ENCODE data around the gene TEX13B. TPM values are rescaled to one million over a fixed set of nuclear protein-coding genes. Genes with fewer than 3 reads are reported as not detected.

TEX13B gene
- total RNA-seq, 1 experiment from 2014 or later: 0.42 TPM

DNA sequence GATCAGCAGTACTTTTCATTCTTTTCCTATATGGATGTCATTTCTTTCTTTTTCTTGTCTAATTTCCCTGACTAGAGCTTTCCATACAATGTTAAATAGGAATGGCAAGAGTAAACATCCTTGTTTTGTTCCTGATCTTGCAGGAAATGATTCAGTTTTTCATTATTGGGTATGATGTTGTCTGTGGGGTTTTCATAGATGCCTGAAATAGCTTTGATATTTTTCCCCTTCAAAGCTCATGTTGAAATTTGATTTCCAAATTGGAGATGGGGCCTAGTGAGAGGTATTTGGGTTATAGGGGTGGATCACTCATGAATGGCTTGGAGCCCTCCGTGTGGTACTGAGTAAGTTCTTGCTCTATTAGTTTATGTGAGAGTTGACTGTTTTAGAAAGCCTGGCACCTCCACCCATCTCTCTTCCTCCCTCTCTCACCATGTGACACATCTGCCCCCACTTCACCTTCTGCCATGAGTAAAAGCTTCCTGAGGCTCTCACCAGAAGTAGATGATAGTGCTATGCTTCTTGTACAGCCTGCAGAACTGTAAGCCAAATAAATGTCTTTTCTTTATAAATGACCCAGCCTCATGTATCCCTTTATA, 40.4 kb upstream of the TEX13B start:
- peaks cover 0 to 20% of the 10 kb centered on the region in 2 experiments; a peak in 1 of 5 replicates for H3K9me3 Mint-ChIP-seq
- TF ChIP-seq, protein P1, sequence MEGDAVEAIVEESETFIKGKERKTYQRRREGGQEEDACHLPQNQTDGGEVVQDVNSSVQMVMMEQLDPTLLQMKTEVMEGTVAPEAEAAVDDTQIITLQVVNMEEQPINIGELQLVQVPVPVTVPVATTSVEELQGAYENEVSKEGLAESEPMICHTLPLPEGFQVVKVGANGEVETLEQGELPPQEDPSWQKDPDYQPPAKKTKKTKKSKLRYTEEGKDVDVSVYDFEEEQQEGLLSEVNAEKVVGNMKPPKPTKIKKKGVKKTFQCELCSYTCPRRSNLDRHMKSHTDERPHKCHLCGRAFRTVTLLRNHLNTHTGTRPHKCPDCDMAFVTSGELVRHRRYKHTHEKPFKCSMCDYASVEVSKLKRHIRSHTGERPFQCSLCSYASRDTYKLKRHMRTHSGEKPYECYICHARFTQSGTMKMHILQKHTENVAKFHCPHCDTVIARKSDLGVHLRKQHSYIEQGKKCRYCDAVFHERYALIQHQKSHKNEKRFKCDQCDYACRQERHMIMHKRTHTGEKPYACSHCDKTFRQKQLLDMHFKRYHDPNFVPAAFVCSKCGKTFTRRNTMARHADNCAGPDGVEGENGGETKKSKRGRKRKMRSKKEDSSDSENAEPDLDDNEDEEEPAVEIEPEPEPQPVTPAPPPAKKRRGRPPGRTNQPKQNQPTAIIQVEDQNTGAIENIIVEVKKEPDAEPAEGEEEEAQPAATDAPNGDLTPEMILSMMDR (conservative IDR thresholded peaks at IDR 0.05): no peak
- Histone ChIP-seq H3K14ac (ENCODE audit: insufficient read depth, low read length) (no peak overlapping the region), H4K8ac (replicated peaks; ENCODE audit: insufficient read length, low read depth, low read length) (no peak overlapping the region), H3T11ph (ENCODE audit: low read length) (no peak overlapping the region), H3K27ac (ENCODE audit: insufficient read length, low read depth, low read length) (no peak overlapping the region), H3K9me3 (ENCODE audit: control insufficient read depth, low read depth, low read length) (no peaks in the 10 kb centered on the region), H3K4me2 (ENCODE audit: insufficient read depth, insufficient read length, low read length) (no peak overlapping the region), H3K9ac (ENCODE audit: extremely low read depth, insufficient read length, low read length) (no peak overlapping the region), H3K56ac (ENCODE audit: insufficient read length, low read depth, low read length) (no peak overlapping the region), H2BK120ac (ENCODE audit: low read depth, low read length, poor library complexity, severe bottlenecking) (no peak overlapping the region), H4K91ac (ENCODE audit: insufficient read length, low read depth, low read length) (no peak overlapping the region), H3K27me3 (ENCODE audit: insufficient read depth, low read length) (no peaks in the 10 kb centered on the region), H3K79me1 (ENCODE audit: insufficient read depth, low read depth, low read length, poor library complexity, severe bottlenecking) (no peaks in the 10 kb centered on the region), H2AFZ (ENCODE audit: low read length) (no peak overlapping the region), H3K18ac (ENCODE audit: insufficient read length, low read depth, low read length) (no peak overlapping the region), H3K4ac (ENCODE audit: low read depth, low read length) (no peak overlapping the region), H2BK5ac (ENCODE audit: insufficient read length, low read length) (no peak overlapping the region), H4K5ac (ENCODE audit: insufficient read length, low read depth, low read length) (no peak overlapping the region), H3K23ac (ENCODE audit: insufficient read length, low read depth, low read length) (no peak overlapping the region), H2AK5ac (ENCODE audit: insufficient read length, low read length) (no peak overlapping the region), H4K20me1 (ENCODE audit: control insufficient read depth, insufficient read depth, insufficient read length) (no peaks in the 10 kb centered on the region), H2BK20ac (ENCODE audit: low read depth, low read length, poor library complexity, severe bottlenecking) (no peak overlapping the region), H3K23me2 (ENCODE audit: insufficient read length, low read depth, low read length, poor library complexity, severe bottlenecking) (no peaks in the 10 kb centered on the region), H3K4me1 (ENCODE audit: insufficient read depth, low read length) (no peaks in the 10 kb centered on the region), H3K79me2 (ENCODE audit: insufficient read depth, low read length) (no peaks in the 10 kb centered on the region), H2BK15ac (ENCODE audit: low read depth, low read length) (no peak overlapping the region), H2BK12ac (ENCODE audit: insufficient read length, low read depth, low read length) (no peak overlapping the region)
- no peak overlapping the region for H3K27ac Mint-ChIP-seq
- no peaks in the 10 kb centered on the region for H3K27me3 Mint-ChIP-seq (ENCODE audit: low read depth)
- no CpG with 5 or more reads among the region's 1 CpG for WGBS (ENCODE audit: extremely low coverage, insufficient read length, low lambda C conversion rate)
- H3K36me3 Mint-ChIP-seq (ENCODE audit: insufficient read depth in 1 of 3, low read depth in 3 of 3): no peaks in the 10 kb centered on the region
- 0 out of 4 replicates have a peak, but pooled peaks cover 0 to 5% of the 10 kb centered on the region in 2 experiments for H3K4me1 Mint-ChIP-seq
- DNase-seq: no peak
- H3K4me3 Mint-ChIP-seq: no peak overlapping the region
